ENCODE measurements around the gene PRR9.
"Not testable (repeated sequence)": the region's sequence is repeated elsewhere in the genome, so short reads cannot be mapped to it uniquely, and the experiment has no call there.

PRR9 gene

GRCh38 chr1:153229076-153229829 is 11.9 kb downstream of the PRR9 start:
- DNase-seq (ENCODE audit: low read depth) = not testable (repeated sequence)

GRCh38 chr1:153231363-153231762 is 14.0 kb downstream of the PRR9 start:
- DNase-seq (ENCODE audit: low read depth) = no peak

DNA sequence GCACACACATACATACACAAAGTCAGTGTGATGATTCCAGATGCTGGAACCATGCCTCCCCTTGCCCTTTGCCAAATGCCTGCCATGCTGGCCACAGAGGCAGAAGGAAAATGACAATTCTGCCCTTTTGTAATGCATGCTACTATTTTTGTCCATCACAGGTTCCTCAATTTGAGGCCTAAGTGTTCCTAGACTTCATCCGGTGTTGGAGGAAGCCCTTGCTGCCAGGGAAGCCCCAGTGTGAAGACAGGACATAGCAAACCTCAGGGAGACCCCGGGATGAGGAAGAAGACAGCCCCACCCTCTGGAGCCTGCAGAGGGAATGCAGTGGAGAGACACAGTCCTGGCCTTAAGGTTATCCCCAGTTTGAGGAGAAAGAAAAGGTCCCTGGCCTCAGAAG is 14.4 kb downstream of the PRR9 start:
- no peak for DNase-seq (ENCODE audit: low read depth)

DNA sequence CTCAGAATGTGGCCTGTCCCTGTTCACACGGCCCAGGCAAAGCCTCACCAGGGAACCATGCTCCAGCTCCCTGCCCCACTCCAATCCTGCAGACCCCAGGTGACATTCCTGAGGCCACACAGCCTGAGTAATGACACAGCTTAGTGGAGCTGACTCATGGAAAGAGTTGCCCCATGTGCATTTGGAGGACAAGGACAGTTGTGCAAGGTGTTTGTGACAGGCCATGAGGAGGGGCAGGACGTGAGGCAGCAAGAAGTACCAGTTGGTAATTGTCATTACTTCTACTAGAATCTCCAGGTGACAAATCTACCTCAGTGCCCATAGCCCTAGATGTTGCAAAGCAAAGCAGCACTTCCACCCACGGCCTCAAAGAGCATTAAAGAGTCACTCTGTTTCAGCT is 15.2 kb downstream of the PRR9 start:
- no peak for DNase-seq (ENCODE audit: low read depth)

GRCh38 chr1:153233448-153233847 is 16.1 kb downstream of the PRR9 start:
- no peak for DNase-seq (ENCODE audit: low read depth)

- no peak for DNase-seq (ENCODE audit: low read depth)
Measured at GRCh38 chr1:153238527-153238926, 21.1 kb downstream of the PRR9 start.

- DNase-seq (ENCODE audit: low read depth) = no peak
Measured at GRCh38 chr1:153242160-153242559, 24.8 kb downstream of the PRR9 start.

DNA sequence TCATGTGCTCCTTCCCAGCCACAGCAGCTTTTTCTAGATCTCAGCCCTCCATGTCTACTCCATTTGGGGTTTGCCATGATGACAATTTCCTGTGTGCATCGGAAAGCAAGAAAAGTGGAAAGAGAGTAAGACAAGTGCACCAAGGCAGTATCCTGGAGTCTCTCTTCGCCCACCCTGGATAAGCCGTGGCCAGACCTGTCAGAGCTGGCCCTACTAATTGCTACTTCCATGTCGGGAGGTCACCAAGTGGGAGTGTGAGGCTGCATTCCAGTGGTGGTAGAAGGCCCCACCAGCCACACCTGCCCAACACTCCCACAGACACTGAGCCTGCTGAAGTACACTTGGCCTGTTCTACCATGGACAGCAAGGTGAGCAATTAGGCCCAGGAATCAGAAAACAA is 28.1 kb downstream of the PRR9 start:
- DNase-seq (ENCODE audit: low read depth) = no peak

- DNase-seq (ENCODE audit: low read depth) = no peak
Measured at GRCh38 chr1:153246018-153246417, 28.6 kb downstream of the PRR9 start.

DNA sequence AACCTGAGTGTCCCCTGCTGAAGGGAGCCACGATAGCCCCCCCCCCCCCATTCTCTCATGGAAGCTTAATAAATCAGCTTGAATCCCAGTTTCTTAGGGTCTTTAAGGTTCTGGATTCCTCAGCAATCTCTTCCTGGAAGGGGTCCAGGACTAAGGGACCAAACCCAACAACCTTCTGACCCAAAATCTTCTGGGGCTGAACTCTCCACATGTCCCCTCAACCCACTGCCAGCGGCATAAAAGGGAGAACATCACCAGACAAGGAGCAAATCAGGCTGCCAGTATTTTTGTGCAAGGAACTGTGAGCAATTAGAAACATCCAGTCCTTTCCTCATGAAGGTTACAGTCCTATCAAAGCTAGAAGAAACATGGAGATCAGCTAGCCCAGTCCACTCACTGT is 29.4 kb downstream of the PRR9 start:
- DNase-seq (ENCODE audit: low read depth) = no peak

DNA sequence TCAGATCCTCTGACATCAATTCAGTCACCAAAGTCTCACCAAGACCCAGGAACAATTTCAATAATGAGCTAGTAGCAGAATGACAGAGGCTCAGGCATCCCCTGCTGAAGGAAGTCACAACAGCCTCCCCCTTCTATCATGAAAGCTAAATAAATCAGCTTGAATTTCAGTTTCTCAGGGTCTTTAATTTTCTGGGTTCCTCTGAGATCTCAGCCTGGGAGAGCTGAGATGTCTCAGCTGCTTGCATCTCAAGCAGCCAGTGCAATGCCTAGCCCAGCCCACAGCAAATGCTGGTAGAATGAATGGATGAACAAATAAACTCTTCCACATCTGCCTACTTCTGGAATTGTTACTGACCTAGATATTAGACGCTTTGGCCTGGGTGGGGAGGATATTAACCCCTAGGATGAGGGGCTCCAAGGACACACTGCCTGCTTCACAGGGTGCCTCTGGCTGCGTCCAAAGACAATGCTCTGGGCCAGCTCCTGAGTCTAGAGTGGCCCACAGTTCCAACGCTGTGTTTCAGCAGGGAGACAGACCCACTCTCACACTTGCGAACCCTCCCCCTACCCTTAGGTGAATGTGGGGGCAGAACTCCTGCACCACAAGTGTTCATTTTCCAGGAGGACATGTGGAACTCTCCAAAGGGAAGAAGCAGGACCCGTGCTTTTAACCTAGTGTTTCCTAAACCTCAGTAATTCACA is 30.9 kb downstream of the PRR9 start:
- DNase-seq (ENCODE audit: low read depth) = no peak

DNA sequence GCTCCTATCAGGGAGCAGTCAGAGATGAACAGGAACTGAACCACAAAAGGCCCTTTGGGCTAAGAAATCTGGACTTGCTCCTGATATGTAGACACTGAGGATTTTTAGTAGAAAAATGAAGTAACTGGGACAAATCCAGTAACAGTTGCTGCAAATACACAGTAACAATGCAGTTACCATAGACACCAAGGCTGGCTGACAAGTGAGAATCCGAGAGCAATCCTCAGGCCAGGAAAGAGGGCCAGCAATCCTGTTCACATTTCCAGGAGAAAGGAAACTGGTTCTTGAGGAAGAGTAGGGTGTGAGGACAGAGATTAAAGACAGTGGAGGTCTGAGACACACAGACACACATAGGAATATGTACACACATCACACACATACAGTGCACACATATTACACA is 32.8 kb downstream of the PRR9 start:
- DNase-seq (ENCODE audit: low read depth) = no peak

- DNase-seq (ENCODE audit: low read depth) = no peak
Measured at GRCh38 chr1:153251087-153251486, 33.7 kb downstream of the PRR9 start.

GRCh38 chr1:153251562-153251961 is 34.2 kb downstream of the PRR9 start:
- no peak for DNase-seq (ENCODE audit: low read depth)

DNA sequence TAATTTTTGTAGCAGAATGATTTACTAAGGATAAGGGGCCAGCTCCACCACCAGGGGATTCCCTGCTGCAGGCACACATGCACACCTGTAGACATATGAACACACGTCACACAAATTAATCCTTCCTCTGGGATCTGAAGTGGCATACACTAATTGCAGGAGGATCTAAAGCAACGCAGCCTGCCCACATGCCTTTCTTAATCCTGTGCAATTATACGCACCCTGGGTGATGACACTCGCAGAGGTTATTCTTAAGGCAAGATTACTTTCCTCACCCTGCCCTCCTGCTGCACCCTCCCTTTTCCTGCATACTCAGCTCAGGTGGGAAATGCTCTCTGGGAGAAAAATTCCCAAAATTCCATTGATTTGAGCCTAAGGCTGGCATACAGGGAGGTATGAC is 34.6 kb downstream of the PRR9 start:
- DNase-seq (ENCODE audit: low read depth) = no peak

DNA sequence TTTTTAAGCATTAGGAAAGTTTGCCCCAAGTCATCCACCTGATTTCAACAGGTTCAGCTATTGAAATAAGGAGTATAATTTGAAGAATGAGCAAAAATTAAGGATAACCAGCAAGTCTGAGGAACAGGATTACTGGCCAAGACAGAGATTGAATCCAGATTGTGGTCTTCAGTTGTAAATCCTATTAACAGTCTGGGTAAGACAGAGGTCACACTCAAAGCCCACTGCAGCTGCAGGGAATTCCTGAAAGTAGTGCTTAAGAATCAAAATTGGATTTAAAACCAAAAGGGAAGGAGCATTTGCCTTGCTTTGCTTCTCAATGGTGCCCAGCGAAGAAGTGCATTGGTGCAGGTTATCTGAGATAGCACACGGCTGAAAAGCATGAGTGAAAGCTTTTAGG is 35.7 kb downstream of the PRR9 start:
- DNase-seq (ENCODE audit: low read depth) = no peak

DNA sequence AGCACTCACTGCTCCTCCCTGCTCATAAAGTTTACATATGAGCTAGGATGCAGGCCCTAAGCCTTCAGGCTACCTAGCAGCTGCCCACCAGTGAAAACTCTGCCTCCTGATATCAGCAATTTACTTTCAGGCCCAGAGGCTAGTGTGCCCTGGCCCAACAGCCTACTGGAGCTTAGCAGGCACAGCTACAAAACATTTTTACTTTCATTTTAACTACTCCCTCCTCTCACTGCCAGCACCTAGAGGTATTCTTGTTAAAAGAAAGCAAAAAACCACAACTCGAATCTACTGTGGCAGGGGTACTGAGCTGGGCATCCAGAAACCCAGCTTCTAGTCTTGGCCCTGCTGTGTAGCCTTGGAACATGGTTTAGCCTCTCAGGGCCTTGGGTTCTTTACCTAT is 36.3 kb downstream of the PRR9 start:
- DNase-seq (ENCODE audit: low read depth) = no peak

DNA sequence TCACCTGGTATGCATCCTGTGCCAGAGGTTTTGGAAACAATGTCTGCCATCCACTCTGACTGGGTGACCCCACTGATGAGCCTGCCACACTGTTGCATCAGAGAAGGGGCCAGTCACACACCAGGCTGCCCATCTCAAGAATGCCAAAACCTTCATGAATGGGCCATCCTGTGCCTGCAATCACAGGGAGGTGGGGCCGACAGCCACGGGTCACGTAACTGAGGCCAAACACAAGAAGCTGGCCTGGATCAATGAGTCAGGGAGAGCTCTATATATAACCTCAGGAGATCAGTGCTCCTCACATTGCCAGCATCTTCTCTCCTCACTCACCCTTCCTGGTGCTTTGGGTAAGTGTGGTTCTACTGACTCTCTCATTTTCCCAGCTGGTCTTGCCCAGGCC is 42.0 kb downstream of the PRR9 start, which contains the start of gene LORICRIN:
Gene LORICRIN, plus strand, starts transcription at position 301 of the 400 bp plus-strand sequence. CDS start 1,263 bp downstream, outside the sequence.
- no peak for DNase-seq (ENCODE audit: low read depth)

GRCh38 chr1:153260585-153261280 is 43.3 kb downstream of the PRR9 start:
- no peak for DNase-seq (ENCODE audit: low read depth)

- DNase-seq (ENCODE audit: low read depth) = no peak
Measured at GRCh38 chr1:153261281-153262069, 44.1 kb downstream of the PRR9 start.

DNA sequence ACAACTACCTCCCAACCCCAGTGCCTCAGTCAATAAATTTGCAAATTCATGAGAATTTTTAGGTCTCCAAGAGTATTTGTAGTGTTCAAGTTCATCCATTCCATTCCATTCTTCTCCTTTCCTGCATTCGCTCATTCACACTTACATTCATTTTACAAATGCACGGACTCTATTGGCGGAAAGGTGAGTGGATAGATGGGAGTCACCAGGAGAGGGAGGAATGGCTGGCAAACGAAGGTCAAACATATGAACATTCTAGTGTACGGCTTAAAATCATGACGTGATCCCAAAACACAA is 44.6 kb downstream of the PRR9 start:
- no peak for DNase-seq (ENCODE audit: low read depth)

GRCh38 chr1:153262462-153263157 is 45.2 kb downstream of the PRR9 start:
- DNase-seq (ENCODE audit: low read depth) = no peak
